GM19452 (cell line): Measurements from ENCODE around the gene ALPI.
A peak's percentile ranks its signal among the peaks of the same experiment; 100 is the strongest.
"Not testable (repeated sequence)": the region's sequence is repeated elsewhere in the genome, so short reads cannot be mapped to it uniquely, and the experiment has no call there.

Source experiments
- ATAC-seq: cut with Tn5 transposase; IDR thresholded peaks from one replicate; pipeline ENCODE4 v1.9.1; 2021; ENCODE audit not compliant: unreplicated experiment

The ALPI gene

DNA sequence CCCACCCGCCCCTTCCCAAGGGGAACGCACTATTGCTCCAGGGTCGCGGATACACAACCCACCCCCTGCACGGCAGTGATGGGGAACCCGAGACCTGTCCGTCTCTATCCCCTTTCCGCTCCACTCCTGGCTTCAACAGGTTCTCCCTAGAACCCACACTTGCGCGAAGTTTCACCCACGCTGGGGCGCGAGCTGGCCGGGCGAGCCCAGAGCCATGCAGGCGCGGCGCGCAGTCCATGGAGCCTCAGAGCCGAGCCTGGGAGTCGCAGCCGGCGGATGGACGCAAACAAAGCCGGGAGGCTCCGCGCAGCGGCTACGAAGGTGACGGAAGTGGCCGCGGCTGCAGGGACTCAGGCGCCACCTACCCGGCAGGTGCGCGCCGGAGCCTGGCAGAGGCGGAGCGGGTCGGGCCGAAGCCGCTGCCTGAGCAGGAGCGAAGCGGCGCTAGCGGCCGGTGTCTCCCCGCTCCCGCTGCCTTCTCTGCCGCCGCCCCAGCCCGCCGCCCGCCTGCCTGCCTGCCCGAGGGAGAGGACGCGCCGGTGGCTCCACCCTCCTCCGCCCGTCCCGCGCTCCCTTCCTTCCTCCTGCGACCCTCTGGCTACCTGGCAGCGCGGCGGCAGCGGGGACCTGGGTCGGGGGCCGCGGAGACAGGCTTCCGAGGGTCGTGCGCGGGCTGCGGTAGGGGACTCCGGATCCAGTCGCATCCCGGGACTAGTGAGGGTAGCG, 35.3 kb upstream of the ALPI start:
- no peak for ATAC-seq

DNA sequence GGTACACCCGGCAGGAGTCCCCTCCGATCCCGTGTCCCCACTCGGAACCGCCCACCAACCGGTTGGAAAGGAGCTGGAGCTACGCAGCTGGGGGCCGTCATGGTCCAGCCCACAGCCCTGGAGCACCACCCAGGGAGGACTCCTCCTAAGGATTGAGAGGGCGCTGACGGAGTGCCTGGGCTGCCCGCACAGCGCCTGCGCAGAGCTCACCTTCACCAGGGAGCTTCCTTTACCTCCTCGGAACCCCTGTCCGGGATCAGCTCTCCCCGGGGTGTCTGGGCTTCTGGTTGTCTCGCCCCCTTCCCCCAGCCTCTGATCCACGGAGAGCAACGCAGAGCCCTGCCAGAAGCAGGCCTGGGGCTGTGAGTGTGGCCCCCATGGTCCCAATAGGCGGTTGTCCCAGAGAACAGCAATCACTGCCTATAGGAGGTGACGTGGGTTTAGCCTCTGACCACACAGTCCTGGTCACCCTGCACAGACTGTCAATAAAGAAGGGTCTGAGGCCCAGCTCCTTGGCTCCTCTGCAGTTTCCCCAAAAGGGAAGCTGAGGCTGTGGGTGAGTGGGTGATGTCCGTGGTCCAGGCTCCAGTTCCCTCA, 34.7 kb upstream of the ALPI start:
- ATAC-seq, result no peak

DNA sequence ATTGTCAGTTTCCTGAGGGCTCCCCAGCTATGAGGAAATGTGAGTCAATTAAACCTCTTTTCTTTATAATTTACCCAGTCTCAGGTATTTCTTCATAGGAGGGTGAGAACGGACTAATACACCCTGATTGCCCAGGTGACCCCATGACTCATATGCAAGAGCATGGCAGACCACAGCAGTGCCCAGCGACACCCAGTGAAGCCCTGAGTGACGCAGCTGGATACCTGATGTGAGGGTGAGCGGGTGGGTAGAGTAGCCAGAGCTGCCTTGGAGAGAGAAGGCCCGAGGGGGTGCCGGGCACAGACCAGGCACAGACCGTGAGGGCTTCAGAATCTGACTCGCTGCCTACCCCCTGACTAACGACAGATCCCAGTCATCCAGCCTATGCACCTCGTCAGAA, 33.9 kb upstream of the ALPI start:
- ATAC-seq, result no peak

DNA sequence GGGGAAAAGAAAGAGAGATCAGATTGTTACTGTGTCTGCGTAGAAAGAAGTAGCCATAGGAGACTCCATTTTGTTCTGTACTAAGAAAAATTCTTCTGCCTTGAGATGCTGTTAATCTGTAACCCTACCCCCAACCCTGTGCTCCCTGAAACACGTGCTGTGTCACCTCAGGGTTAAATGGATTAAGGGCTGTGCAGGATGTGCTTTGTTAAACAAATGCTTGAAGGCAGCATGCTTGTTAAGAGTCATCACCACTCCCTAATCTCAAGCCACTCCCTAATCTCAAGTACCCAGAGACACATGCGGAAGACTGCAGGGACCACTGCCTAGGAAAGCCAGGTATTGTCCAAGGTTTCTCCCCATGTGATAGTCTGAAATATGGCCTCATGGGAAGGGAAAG, 33.0 kb upstream of the ALPI start:
- ATAC-seq, result not testable (repeated sequence)

DNA sequence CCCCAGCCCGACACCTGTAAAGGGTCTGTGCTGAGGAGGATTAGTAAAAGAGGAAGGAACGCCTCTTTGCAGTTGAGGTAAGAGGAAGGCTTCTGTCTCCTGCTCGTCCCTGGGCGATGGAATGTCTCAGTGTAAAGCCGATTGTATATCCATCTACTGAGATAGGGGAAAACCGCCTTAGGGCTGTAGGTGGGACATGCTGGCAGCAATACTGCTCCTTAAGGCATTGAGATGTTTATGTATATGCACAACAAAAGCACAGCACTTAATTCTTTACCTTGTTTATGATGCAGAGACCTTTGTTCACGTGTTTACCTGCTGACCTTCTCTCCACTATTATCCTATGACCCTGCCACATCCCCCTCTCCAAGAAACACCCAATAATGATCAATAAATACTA, 32.5 kb upstream of the ALPI start:
- not testable (repeated sequence) for ATAC-seq

DNA sequence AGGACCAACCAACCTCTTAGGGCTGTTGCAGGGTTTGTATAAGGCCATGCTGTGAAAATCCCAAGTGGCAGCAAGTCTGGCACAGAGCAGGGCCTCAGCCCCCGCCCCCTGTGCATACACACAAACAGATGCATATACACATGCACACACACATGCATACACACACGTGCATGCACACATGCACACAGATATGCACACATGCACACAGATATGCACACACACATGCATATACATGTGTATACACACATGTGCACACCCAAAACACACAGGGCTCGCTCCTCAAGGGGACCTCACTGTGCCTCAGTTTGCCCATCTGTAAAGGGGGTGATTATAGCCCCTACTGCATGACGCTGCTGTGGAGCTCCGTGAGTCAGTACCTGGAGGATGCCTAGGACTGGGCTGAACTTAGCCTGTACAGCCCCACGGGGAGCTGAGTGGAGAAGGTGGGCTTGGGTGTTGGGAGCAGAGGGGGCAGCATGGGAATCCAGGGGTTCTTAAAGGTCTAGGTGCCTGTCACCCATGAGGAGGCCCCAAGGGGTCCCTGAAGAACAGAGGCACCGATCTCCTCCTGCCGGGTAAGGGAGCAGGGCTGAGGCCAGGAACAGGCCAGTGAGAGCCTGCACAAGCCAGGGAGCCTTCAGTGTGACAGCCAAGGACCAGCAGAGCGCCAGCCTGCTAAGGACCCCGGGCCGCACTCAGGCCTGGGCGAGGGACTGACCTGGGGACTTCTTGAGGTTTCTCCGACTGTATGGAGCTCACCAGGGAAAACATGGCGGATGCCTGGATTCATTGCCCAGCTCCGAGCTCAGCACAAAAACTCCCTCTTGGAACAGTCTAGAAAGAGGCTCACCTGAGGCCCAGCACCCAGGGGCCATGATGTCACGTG, 24.0 kb upstream of the ALPI start:
- no peak for ATAC-seq

DNA sequence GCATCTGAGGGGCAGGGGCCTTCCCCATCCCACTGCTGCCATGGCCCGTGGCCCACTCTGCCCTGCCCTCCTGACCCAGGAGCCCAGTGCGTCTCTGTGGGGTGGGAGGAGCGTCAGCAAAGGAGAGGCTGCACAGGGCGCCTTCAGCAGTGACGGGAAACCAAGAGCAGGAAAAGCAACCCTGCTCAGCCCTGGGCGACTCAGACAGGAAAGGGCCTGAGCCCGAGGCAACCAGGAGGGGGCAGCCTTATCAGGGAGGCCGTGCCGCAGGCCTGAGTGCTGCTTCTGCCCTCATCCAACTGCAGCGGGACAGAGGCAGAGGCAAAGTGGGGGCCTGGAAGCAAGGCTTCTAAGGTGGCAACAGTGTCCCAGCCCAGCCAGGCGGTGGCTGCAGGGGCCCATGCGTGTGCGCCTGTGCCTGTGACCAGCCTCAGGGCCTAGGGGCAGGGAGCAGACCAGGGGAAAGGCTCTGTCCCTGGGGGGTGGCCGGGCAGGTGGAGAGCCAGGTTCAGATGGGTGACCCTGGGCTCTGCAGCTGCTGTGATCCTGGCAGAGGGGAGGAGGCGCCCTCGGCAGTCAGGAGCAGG, 23.3 kb upstream of the ALPI start:
- no peak for ATAC-seq

DNA sequence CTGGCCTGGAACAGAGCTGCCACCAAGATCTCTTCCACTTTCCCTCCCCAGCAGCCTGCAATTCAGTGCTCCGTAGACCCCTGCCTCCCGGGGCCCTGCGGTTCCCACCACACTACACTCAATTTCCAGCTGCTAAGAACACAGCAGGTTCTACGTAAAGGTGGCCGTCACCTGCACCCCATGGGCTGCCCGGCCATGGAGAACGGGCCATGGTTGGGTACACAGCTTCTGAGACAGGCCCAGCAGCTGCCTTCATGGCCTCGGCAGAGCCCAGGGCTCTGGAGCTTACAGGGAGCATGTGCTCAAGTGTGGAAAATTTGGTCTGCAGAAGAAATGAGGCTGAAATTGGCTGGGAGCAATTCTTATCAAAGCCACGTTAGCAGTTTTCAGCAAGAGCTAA, 22.3 kb upstream of the ALPI start:
- ATAC-seq, result not testable (repeated sequence)

DNA sequence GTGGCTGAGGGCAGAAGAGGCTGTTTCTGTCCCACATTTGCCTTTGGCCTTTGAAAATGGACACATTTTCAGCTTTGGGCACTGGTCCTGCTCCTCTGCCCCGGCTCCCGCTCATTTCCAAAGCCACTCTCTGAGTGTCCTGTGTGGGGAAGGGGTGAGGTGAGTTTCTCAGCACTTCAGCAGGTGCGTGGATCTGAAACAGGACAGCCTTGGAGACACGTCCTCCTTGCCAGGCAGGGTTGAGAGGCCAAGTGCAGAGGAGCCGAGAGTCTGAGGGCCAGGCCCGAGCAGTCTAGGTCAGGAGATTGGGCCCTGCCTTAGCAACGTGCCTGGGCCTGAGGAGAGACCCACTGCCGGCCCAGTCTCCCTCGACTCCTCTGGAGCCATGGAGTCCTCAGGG, 21.9 kb upstream of the ALPI start:
- ATAC-seq, result no peak

DNA sequence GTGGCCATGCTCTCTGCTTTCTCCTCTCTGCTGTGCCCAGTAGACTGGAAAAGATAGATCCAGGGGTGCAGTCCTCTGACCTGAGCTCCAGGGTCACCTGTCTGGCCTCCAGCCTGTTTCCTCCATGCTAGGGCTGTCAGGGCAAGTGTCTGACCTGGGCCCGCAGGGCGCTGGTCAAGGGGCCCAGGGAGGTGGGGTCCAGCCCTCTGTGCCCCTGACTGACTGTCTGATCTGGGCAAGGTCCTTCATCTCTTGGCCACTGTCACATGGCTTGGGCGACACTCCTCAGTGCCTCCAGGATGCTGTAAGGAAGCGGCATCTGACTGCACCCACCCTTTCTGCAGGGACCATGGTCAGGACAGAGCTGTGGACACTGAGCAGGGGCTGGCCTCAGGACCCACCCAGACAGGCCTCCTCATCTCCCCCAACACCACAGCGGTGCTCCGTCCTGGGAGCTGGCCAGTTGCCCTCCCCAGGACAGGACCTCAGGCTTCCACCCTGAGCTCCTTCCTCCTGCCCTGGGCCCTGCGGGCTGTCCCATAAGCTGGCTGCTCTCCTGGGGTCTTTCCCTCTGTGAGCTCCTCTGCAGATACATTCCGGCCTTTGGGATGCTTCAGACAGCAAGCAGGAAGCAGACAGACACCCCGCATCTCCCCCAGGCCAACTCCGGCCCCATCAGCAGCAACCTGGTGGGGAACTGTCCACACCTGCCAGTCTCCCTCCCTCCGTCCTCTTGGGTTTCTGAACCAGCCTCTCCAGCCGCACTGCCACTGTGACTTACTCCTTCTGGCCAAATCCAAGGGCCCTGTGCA, 21.2 kb upstream of the ALPI start:
- ATAC-seq, result no peak

DNA sequence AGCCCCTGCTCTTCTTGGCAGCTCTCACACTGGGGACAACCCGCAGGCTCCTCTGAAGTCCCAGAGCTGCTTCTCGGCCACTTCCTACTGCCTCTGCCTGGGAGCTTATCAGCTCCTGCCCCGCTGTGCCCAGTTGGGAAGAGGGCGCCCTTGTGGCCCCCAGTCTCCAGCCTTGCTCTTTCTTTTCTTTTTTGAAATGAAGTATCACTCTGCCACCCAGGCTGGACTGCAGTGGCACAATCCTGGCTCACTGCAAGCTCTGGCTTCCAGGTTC, 20.6 kb upstream of the ALPI start:
- ATAC-seq, result no peak

DNA sequence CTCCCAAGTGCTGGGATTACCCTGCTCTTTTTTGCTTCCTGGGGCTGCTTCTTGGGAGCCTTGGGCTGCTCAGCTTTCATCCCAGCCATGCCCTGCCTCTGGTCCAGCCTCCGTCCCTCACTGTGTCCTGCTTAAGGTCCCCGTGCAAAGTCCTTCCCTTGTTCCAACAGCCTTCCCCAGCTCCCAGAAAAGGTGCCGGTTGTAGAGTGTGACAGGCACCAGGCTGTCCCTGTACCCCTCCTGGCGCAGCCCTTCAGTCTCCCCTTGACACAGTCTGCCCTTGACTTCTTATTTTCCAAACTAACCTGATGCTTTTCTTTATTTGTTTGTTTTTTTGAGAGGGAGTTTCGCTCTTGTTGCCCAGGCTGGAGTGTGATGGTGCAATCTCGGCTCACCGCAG, 20.1 kb upstream of the ALPI start:
- no peak for ATAC-seq

DNA sequence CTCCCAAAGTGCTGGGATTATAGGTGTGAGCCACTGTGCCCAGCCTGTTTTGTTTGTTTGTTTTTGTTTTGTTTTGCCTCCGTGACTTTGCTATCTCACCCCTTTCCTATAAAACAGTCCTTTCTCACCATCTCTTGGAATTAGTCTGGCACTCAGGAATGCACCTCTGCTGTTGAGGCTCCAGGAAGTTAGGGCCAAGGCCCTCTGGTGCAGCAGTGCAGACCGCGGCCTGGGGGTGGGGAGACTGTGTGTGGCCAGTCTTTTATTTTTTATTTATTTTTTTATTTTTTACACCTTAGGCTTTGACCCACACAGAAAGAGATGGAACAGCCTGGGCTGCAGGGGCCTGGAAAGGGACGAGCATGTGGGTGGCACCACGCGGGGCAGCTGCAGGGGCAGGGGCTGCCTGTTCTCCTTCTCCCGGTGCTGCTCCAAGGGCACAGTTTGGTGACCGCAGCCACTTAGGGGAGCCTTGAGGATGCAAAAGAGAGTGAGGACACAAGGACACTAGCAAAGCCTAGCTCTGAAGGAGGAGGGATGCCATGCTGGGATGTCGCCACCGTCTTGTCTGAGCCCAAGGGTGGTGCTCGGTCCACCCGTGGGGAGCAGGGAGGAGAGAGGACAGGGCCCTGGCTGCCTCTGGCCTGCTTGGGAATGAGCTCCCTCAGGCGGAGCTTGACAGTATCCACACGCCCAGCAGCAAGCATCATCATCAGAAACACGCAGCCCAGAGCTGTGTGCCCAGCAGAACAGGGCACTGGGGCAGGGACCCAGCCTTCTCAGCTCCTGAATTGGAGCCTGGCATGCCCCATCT, 19.4 kb upstream of the ALPI start:
- no peak for ATAC-seq

DNA sequence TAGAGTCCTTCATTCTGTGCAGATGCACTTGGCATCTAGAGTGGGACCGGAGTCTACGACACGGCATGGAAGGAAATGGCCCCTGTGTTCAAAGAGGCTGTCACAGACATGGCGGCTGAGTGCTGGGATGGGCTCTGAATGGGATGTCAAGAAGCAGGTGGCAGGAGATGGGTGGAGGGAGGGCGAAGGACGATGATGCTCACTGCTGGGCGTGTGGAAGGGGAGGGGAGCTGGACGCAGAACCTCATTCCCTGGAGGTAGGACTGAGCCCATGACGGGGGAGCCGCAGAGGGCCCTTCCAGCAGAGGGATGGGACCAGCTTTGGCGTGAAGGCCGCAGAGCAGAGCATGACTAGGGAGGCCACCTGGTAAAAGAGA, 18.8 kb upstream of the ALPI start:
- ATAC-seq, result no peak

DNA sequence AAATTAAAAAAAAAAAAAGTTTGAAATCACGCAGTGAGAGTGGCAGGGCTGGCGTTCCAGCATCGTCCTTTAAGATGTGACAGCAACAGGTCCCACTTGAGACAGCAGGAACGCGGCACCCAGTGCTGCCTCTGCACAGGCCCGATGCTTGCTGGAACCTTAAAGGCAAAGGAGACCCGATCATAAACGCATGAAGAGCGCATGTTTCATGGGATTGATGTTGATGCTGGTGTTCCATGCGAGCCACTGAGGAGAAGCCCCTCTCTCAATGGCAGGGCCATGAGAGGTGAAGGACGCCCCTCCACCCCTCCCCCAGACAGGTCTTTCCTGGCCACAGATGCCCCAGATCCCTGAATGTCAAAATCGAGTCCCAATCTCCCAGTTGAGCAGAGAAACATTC, 17.9 kb upstream of the ALPI start:
- ATAC-seq, result no peak

DNA sequence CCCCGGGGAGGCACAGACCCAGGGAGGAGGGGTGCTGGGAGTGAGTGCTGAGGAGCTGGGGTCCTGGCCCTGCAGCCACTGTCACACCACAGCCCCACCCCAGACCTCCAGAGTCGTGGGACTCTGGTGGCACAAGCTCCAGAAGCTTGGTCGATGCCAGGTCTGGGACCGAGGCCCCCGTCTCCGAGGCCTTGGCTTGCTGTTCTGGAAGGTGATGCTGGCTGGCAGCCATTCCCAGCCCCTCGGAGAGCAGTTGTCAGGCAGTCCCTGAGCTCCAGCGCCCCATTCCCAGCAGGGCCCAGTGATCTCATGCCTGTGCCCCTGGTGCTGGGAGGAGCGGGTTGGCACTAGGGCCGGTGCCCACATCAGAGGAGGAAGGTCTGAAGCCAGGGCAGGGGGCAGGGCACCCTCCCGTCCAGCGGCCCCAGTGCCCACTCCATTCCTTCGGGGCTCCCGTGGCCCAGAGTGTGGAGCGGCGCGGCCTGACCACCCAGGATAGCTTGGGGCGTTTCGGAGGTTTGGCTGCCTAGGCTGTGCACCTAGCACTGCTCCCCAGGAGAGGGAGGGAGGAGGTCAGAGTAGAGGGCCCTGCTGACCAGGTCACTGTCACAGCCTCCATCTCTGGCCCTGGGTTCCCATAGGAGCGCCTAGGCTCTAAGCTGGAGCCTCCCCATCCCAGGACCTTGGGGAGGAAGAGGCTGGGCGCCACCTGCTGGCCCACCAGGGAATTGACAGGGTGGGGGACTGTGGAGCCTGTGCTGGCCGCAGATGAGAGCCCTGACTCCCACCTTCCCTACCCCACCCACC, 16.8 kb upstream of the ALPI start:
- no peak for ATAC-seq

DNA sequence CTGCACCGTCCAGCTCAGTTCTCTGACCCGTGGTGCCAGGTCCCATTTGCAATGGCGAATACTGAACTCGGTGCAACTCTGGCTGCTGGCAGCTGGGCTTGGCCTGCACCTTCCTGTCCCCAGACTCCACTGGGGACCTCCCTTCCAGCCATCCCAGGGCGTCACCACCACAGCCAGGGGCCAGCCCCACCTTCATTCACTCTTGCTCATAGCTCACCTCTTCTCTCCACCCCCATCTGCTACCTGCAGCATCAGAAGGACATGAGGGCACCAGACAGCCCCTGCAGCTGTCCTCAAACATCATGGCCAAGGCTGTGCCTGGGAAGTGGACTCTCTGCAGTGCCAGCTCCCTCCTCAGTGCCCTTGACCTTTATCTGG, 16.2 kb upstream of the ALPI start:
- ATAC-seq, result no peak

DNA sequence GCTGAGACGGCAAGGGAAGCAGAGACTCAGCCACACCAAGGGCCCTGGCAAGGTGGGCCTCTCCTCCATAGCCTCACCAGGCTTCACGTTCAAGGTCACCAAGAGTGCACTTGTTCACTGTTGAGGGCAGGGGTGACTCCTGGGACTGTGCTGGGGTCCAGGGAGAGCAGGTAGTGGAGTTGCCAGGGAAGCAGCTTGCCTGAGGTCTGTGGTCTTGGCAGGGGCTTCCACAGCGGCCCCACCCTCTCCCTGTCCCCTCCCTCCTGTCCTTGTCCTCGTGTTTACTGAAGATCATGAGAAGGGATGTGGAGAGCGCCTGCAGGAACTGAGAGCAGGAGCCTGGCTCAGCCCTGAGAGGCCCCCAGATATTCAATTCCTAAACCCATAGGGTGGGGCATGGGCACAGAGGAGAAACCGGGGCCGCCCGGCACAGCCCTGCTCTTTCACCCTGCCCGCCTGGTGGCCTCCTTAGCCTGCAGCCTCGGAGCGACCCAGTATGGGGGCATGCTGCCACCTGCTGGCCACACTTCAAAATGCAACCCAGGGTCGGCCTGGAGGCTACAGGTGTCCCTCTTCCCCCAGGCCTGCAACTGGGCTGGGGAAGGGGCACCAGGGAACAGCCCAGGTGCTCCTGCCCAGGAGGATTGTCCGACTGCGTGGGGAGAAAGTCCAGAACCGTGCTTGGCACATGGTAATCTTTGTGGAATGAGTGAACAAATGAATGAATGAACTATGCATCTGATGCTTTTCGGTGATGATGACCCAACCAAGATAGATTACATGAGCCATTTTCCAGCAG, 15.5 kb upstream of the ALPI start:
- ATAC-seq, result peak; percentile 92

DNA sequence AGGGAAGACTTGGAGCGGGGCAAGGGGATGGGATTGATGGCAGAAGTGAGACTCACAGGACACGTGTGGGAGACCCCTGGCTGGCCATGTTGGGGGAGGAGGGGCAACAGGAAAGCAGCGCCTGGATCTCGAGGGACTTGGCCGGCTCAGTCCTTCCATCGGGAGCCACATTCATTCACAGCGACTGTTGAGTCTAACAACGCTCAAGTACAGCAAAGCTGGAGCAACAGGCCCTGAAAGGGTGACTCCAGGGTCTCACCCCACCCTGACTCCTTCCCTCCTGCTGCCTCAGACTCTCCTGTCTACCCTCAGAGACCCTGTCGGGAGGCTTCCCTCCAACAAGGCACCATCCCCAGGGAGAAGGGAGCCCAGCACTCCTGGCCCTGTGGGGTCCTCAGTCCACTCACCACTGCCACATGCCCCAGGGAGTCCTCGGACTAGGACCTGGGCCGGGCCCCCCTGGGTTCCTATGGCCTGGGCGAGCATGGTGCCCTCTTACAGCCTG, 14.8 kb upstream of the ALPI start:
- no peak for ATAC-seq
